A549 treated with CpdA at 1 μM for 4 hours (cell line): ENCODE data around the gene LIPE. TPM values are rescaled to one million over a fixed set of nuclear protein-coding genes. Genes with fewer than 3 reads are reported as not detected.

Source experiments
- total RNA-seq: library from RNA; stranded (reverse); fragments of 200-300 nt; extraction: Qiagen RNA extraction; gene quantifications from 5 replicates; pipeline ENCODE4 v1.2.3, GENCODE V29; 2022; ENCODE audit warnings: low read depth

Gene LIPE, protein sequence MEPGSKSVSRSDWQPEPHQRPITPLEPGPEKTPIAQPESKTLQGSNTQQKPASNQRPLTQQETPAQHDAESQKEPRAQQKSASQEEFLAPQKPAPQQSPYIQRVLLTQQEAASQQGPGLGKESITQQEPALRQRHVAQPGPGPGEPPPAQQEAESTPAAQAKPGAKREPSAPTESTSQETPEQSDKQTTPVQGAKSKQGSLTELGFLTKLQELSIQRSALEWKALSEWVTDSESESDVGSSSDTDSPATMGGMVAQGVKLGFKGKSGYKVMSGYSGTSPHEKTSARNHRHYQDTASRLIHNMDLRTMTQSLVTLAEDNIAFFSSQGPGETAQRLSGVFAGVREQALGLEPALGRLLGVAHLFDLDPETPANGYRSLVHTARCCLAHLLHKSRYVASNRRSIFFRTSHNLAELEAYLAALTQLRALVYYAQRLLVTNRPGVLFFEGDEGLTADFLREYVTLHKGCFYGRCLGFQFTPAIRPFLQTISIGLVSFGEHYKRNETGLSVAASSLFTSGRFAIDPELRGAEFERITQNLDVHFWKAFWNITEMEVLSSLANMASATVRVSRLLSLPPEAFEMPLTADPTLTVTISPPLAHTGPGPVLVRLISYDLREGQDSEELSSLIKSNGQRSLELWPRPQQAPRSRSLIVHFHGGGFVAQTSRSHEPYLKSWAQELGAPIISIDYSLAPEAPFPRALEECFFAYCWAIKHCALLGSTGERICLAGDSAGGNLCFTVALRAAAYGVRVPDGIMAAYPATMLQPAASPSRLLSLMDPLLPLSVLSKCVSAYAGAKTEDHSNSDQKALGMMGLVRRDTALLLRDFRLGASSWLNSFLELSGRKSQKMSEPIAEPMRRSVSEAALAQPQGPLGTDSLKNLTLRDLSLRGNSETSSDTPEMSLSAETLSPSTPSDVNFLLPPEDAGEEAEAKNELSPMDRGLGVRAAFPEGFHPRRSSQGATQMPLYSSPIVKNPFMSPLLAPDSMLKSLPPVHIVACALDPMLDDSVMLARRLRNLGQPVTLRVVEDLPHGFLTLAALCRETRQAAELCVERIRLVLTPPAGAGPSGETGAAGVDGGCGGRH
- total RNA-seq, result 1.6 to 3.1 TPM (median 2.3 TPM) in 5 replicates

DNA sequence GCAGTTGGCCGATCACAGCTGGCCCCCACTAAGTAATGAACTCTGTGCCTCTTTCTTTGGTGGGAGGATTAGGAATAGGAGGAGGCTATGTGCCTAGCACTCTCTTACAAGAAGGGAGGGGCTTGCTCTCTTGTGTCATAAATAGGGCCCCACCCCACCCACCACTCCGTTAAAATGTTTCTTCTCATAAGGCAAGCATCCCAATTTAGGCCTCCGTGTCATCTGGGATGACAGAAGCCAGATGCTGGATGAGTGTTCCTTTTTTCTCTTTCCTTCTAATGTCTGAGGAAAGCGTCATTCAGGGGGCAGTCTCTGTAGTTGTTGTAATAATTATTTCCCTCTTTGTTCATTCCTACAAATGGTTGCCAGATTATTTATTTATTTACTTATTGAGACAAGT lies at the start of gene LIPE:
Gene LIPE (minus strand): TSS at position 76 of the 400 bp plus-strand sequence. CDS start 239 bp downstream, outside the sequence.

GRCh38 chr19:42442833-42443232 lies 15.6 kb upstream of the LIPE start, which contains the start of gene CXCL17:
Gene CXCL17, minus strand, starts transcription at chr19:42442946. Its CDS starts 114 bp downstream, at chr19:42442832.

GRCh38 chr19:42389899-42390298 lies 37.3 kb downstream of the LIPE start, which contains the start of gene CNFN:
Gene CNFN, minus strand, starts transcription at chr19:42390297. Its CDS starts 1,260 bp downstream, at chr19:42389037.

Other genes with a start within 250 kb of the LIPE start
- 66.5 to 111 TPM (median 94.6 TPM) in 5 replicates for gene DEDD2, start 209.7 kb downstream of the LIPE start, total RNA-seq
- gene ZNF526, start 207.1 kb downstream of the LIPE start, total RNA-seq, result 18.5 to 20.5 TPM (median 19.3 TPM) in 5 replicates
- 109 to 175 TPM (median 164 TPM) in 5 replicates for gene GSK3A, start 184.8 kb downstream of the LIPE start, total RNA-seq
- gene ERF, start 172.3 kb downstream of the LIPE start, total RNA-seq, result 102 to 124 TPM (median 118 TPM) in 5 replicates
- gene CIC, start 158.1 kb downstream of the LIPE start, total RNA-seq, result 52.2 to 70.3 TPM (median 58.4 TPM) in 5 replicates
- 3.6 to 4.9 TPM (median 4.5 TPM) in 5 replicates for gene PRR19, start 125.3 kb downstream of the LIPE start, total RNA-seq
- 131 to 157 TPM (median 139 TPM) in 5 replicates for gene PAFAH1B3, start 124.8 kb downstream of the LIPE start, total RNA-seq
- 3.0 to 3.9 TPM (median 3.5 TPM) in 5 replicates for gene TMEM145, start 114.1 kb downstream of the LIPE start, total RNA-seq
- gene MEGF8, start 101.8 kb downstream of the LIPE start, total RNA-seq, result 21.6 to 29.0 TPM (median 24.4 TPM) in 5 replicates
- 39.7 to 50.8 TPM (median 46.1 TPM) in 5 replicates for gene CNFN, start 37.1 kb downstream of the LIPE start, total RNA-seq
- 0.07 to 0.12 TPM in 2 of 5 replicates, not detected in the others for gene CXCL17, start 15.6 kb upstream of the LIPE start, total RNA-seq
- gene CEACAM1, start 101.1 kb upstream of the LIPE start, total RNA-seq, result 1.6 to 2.0 TPM (median 1.8 TPM) in 5 replicates
- not detected in 5 replicates for gene CEACAM8, start 167.5 kb upstream of the LIPE start, total RNA-seq